K562 (cell line): ENCODE data around the gene TCF3. TPM values are rescaled to one million over a fixed set of nuclear protein-coding genes. Genes with fewer than 3 reads are reported as not detected.

Experiments
- CBX3 ChIP-seq, 2 experiments: IDR thresholded peaks; 1 replicate in 1 of 2; 2 replicates in 1 of 2; pipeline ENCODE4 v1.6.1; 2012; ENCODE audit warnings: inconsistent platforms in 2 of 2, low read length in 2 of 2, borderline replicate concordance in 1 of 2, control low read depth in 1 of 2
- CSDE1 ChIP-seq, 2 experiments: fragments of 450-650 bp; IDR thresholded peaks; 2 replicates each; pipeline ENCODE4 v1.6.1; 2016; ENCODE audit warnings: mild to moderate bottlenecking in 1 of 2
- RNF2 ChIP-seq: sonication (generic); IDR thresholded peaks from 2 replicates; pipeline ENCODE4 v1.6.1; 2016
- SPI1 ChIP-seq: IDR thresholded peaks from 2 replicates; pipeline ENCODE4 v1.6.1; 2011; ENCODE audit warnings: low read depth, low read length, control low read depth, borderline replicate concordance
- ZFP36 ChIP-seq: fragments of 150-350 bp; IDR thresholded peaks from 2 replicates; pipeline ENCODE4 v1.6.1; 2018; ENCODE audit warnings: low read length, low read depth; ENCODE audit not compliant: partially characterized antibody
- ZNF146 ChIP-seq: IDR thresholded peaks from one replicate; pipeline ENCODE4 v1.6.1; 2018; ENCODE audit warnings: missing compliant biosample characterization; ENCODE audit not compliant: unreplicated experiment
- ZNF184 ChIP-seq: sonication (generic); formaldehyde crosslinking; IDR thresholded peaks from 2 replicates; pipeline ENCODE4 v1.5.0; 2020; ENCODE audit warnings: missing genetic modification reagents
- ZSCAN29 ChIP-seq: fragments of 450-650 bp; IDR thresholded peaks from 2 replicates; pipeline ENCODE4 v1.6.1; 2017
- polyA plus RNA-seq, 8 experiments: library from polyadenylated mRNA; depleted of rRNA in 4 of 8; stranded (reverse) in 5 of 8; unstranded in 3 of 8; fragments of >200 nt; fragmentation: Nextera tagmentation in 2 of 8; fragmentation: Illumina TruSeq in 1 of 8; extraction: Ambion mirVana in 2 of 8; extraction: Trizol in 1 of 8; gene quantifications; 2 replicates each; pipeline versions ENCODE4 v1.2.1 to v1.2.3, GENCODE V29; 2011 to 2014; ENCODE audit warnings: inconsistent platforms in 1 of 8, missing spikeins in 1 of 8
- total RNA-seq, 7 experiments: library from RNA; depleted of rRNA in 6 of 7; stranded (reverse); fragments of >200 nt in 6 of 7; fragmentation: Illumina TruSeq in 2 of 7; extraction: Trizol in 2 of 7; gene quantifications; 2 replicates each; pipeline versions ENCODE4 v1.2.1 to v1.2.3, GENCODE V29; 2011 to 2021; ENCODE audit warnings: low replicate concordance in 1 of 7
- TF ChIP-seq, protein P1 (sequence below), 2 experiments: fragments of 450-650 bp in 1 of 2; sonication (generic) in 1 of 2; formaldehyde crosslinking in 1 of 2; IDR thresholded peaks; 2 replicates each; pipeline versions ENCODE4 v1.7.1 to v1.9.0; 2016 to 2022; ENCODE audit warnings: inconsistent platforms in 1 of 2, mild to moderate bottlenecking in 1 of 2, missing genetic modification reagents in 1 of 2
- TF ChIP-seq, protein P2 (sequence below): fragments of 250-450 bp; sonication (Bioruptor Pico); IDR thresholded peaks from 2 replicates; pipeline ENCODE4 v1.4.0; 2020; ENCODE audit warnings: mild to moderate bottlenecking
- TF ChIP-seq, protein P3 (sequence below): sonication (generic); formaldehyde crosslinking; IDR thresholded peaks from 2 replicates; pipeline ENCODE4 v1.4.0; 2020; ENCODE audit warnings: mild to moderate bottlenecking, missing genetic modification reagents
- TF ChIP-seq, protein P4 (sequence below), 2 experiments: fragments of 200-800 bp in 1 of 2; sonication (Bioruptor generic) in 1 of 2; sonication (generic) in 1 of 2; formaldehyde crosslinking in 1 of 2; IDR thresholded peaks in 1 of 2; conservative IDR thresholded peaks in 1 of 2; 2 replicates each; pipeline versions ENCODE4 v1.5.0 to v1.6.1; 2016 to 2020; ENCODE audit warnings: missing compliant biosample characterization in 1 of 2, missing genetic modification characterization in 1 of 2, missing genetic modification reagents in 1 of 2

TCF3 gene
- total and polyA plus RNA-seq, 9 of the 15 experiments (the other 6 are each of a cell fraction or from before 2014, with no cell fraction given) = 5.6 to 259 (median 84.0) TPM

DNA sequence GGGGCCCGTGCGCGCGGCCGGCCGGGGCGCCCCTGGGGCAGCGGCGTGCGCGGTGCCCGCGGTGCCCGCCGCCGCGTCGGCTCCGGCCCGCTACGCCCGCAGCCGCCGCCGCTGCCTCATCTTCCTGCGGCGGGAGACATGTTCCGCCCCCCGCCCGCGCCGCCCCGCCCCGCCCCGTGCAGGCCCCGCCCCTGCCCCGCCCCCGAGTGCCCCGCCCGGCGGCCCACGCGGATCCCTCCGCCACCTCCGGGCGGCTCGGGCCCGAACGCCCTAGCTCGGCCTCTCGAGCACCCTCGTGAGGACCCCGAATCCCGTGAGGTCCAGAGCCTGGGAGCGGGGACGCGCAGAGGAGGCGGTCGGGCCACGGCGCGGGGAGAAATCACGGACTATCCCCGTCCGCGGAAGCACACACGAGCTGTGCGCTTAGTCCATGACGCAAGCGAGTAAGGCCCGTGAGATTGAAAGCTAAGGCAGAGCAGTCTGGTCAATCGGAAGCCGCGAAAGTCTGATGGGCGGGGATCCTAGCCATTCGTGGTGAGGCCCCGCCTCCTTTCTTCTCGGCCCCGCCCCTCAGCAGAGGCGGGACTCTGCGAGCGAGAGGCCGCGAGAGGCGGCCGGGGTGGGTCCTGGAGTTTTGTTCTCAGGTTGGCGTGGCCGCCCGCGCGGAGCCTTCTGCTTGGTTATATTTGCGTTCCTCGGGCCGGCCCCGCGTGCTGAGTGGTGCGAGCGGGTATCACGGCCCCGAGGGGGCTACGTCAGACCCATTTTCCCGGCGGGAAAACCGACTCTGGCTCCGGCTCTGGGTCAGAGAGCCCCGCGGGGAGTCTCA, at the start of gene TCF3 (continued):
- TF ChIP-seq, protein P1, sequence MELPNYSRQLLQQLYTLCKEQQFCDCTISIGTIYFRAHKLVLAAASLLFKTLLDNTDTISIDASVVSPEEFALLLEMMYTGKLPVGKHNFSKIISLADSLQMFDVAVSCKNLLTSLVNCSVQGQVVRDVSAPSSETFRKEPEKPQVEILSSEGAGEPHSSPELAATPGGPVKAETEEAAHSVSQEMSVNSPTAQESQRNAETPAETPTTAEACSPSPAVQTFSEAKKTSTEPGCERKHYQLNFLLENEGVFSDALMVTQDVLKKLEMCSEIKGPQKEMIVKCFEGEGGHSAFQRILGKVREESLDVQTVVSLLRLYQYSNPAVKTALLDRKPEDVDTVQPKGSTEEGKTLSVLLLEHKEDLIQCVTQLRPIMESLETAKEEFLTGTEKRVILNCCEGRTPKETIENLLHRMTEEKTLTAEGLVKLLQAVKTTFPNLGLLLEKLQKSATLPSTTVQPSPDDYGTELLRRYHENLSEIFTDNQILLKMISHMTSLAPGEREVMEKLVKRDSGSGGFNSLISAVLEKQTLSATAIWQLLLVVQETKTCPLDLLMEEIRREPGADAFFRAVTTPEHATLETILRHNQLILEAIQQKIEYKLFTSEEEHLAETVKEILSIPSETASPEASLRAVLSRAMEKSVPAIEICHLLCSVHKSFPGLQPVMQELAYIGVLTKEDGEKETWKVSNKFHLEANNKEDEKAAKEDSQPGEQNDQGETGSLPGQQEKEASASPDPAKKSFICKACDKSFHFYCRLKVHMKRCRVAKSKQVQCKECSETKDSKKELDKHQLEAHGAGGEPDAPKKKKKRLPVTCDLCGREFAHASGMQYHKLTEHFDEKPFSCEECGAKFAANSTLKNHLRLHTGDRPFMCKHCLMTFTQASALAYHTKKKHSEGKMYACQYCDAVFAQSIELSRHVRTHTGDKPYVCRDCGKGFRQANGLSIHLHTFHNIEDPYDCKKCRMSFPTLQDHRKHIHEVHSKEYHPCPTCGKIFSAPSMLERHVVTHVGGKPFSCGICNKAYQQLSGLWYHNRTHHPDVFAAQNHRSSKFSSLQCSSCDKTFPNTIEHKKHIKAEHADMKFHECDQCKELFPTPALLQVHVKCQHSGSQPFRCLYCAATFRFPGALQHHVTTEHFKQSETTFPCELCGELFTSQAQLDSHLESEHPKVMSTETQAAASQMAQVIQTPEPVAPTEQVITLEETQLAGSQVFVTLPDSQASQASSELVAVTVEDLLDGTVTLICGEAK (IDR thresholded peaks at IDR 0.05) = peak; percentile 79
- TF ChIP-seq, protein P1 (CRISPR knock-in tag; IDR thresholded peaks at IDR 0.05) = no peak
- TF ChIP-seq, protein P2, sequence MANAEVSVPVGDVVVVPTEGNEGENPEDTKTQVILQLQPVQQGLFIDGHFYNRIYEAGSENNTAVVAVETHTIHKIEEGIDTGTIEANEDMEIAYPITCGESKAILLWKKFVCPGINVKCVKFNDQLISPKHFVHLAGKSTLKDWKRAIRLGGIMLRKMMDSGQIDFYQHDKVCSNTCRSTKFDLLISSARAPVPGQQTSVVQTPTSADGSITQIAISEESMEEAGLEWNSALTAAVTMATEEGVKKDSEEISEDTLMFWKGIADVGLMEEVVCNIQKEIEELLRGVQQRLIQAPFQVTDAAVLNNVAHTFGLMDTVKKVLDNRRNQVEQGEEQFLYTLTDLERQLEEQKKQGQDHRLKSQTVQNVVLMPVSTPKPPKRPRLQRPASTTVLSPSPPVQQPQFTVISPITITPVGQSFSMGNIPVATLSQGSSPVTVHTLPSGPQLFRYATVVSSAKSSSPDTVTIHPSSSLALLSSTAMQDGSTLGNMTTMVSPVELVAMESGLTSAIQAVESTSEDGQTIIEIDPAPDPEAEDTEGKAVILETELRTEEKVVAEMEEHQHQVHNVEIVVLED = peak; percentile 82
- TF ChIP-seq ZNF146 (CRISPR knock-in tag) (no peak), CBX3 (IDR thresholded peaks at IDR 0.05; ENCODE audit: borderline replicate concordance in 1 of 2, low read length in 2 of 2) (no peak), ZNF184 (CRISPR knock-in tag) (no peak), ZSCAN29 (no peak), RNF2 (no peak; the same call in none of the 2 replicates), CSDE1 (IDR thresholded peaks at IDR 0.05) (peak in 1 of 2 experiments; percentile 47; a peak in 1 of 4 replicates), SPI1 (no peak), ZFP36 (no peak)
- TF ChIP-seq, protein P3, sequence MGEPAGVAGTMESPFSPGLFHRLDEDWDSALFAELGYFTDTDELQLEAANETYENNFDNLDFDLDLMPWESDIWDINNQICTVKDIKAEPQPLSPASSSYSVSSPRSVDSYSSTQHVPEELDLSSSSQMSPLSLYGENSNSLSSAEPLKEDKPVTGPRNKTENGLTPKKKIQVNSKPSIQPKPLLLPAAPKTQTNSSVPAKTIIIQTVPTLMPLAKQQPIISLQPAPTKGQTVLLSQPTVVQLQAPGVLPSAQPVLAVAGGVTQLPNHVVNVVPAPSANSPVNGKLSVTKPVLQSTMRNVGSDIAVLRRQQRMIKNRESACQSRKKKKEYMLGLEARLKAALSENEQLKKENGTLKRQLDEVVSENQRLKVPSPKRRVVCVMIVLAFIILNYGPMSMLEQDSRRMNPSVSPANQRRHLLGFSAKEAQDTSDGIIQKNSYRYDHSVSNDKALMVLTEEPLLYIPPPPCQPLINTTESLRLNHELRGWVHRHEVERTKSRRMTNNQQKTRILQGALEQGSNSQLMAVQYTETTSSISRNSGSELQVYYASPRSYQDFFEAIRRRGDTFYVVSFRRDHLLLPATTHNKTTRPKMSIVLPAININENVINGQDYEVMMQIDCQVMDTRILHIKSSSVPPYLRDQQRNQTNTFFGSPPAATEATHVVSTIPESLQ (CRISPR knock-in tag) = no peak
- TF ChIP-seq, protein P4, sequence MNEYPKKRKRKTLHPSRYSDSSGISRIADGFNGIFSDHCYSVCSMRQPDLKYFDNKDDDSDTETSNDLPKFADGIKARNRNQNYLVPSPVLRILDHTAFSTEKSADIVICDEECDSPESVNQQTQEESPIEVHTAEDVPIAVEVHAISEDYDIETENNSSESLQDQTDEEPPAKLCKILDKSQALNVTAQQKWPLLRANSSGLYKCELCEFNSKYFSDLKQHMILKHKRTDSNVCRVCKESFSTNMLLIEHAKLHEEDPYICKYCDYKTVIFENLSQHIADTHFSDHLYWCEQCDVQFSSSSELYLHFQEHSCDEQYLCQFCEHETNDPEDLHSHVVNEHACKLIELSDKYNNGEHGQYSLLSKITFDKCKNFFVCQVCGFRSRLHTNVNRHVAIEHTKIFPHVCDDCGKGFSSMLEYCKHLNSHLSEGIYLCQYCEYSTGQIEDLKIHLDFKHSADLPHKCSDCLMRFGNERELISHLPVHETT (CRISPR knock-in tag; conservative IDR thresholded peaks at IDR 0.05 in 1 of 2, IDR thresholded peaks at IDR 0.05 in 1 of 2) = peak in 1 of 2 experiments; percentile 73; a peak in 2 of 4 replicates
- TF ChIP-seq, all 486 proteins: peak for 160
